Mucosa of gallbladder (tissue), 1 donor: ENCODE data around the gene OVOL3. TPM values are rescaled to one million over a fixed set of nuclear protein-coding genes. Genes with fewer than 3 reads are reported as not detected.
"Not testable (repeated sequence)": the region's sequence is repeated elsewhere in the genome, so short reads cannot be mapped to it uniquely, and the experiment has no call there.

ENCODE experiments used
- DNase-seq: peaks from one replicate; pipeline ENCODE4 v3.0.0-alpha.2; 2020; ENCODE audit warnings: low spot score
- total RNA-seq: library from RNA; stranded (reverse); gene quantifications from one replicate; pipeline ENCODE4 v1.2.1, GENCODE V29; 2021
- donor health status: DM: no; HTN: no; CAD: no.

The OVOL3 gene
- total RNA-seq, 1 donor from 2014 or later, result not detected

DNA sequence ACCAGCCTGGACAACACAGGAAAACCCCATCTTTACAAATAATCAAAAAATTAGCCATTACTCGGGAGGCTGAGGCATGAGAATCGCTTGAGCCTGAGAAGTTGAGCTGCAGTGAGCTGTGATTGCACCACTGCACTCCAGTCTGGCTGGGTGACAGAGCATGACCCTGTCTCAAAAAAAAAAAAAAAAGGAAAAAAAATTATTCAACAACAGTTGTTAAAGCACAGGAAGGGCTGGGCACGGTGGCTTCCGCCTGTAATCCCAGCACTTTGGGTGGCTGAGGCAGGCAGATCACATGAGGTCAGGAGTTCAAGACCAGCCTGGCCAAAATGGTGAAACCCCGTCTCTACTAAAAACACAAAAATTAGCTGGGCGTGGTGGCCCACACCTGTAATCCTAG is 20.3 kb downstream of the OVOL3 start:
- not testable (repeated sequence) for DNase-seq

- DNase-seq, result not testable (repeated sequence)
Observed at GRCh38 chr19:36134867-36135266, 23.9 kb downstream of the OVOL3 start.

DNA sequence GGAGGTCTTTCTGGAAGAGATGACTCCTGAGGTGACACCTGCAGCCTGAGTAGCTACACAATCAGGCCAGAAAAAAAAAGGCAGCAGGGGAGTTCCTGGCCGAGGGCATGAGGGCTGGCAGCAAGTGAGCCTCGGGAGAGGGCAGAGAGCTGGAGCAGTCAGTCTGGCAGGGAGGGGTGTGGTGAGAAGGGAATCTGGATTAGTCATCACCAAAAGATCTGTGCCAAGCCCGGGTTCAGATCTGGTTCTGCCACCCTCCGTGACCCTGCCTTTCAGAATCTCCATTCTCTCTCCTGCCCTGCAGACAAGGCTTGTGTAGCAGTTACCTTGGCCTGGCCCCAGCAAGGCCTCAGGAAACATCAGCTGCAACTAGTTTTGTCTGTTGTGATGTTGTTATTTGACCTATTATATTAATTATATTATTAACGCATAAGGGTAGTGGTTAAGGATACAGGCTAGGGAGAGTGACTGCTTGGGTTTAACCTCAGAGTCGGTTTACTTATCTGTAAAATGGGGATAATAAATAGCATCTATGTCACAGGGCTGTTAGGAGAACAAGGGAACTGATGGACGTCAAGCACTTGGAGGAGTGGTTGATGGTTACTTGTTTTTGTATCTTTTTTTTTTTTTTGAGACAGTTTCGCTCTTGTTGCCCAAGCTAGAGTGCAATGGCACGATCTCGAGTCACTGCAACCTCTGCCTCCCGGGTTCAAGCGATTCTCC is 26.2 kb downstream of the OVOL3 start:
- DNase-seq, result peak; percentile 88

- no peak for DNase-seq
Observed at GRCh38 chr19:36139120-36139472, 28.2 kb downstream of the OVOL3 start.

GRCh38 chr19:36139473-36140303 is 28.7 kb downstream of the OVOL3 start, which contains the start of gene CAPNS1:
TSS of gene CAPNS1 (plus strand) at chr19:36140066. CDS start at chr19:36141012, 946 bp downstream.
- peak; percentile 98 for DNase-seq

- peak; percentile 32 for DNase-seq
Observed at GRCh38 chr19:36140304-36141038, 29.5 kb downstream of the OVOL3 start.

DNA sequence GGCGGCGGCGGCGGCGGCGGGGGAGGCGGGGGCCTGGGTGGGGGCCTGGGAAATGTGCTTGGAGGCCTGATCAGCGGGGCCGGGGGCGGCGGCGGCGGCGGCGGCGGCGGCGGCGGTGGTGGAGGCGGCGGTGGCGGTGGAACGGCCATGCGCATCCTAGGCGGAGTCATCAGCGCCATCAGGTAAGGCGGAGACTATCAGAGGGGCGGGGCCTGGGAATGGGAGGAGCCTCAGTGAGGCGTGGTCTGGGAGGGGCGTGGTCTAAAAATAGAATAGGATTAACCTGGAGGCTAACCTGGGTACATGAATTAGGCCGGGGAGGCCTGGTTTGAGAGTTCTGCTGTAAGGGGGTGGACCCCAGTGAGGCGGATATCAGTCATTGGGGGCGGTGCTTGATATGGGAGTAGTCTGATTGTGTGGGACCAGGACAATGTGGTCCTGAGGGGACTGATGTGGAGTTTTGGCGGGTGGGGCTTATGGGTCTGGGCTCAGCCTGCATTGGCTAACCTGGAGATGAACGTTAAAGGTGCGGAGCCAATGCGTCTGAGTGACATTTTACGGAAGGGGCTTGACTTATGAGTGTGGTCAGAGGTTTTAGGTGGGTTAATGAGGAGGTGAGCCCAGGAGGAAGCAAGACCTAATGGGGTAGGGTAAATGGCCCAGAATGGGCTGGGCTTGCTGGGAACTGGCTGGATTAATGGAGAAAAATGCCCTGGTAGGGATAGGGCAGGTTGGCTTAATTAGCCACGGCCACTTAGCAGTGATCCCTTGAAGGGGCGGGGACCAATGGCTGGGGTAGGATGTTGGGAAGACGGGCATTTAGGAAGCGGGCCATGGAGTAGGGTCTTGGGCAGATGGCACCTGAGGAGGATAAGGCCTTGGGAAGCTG is 30.3 kb downstream of the OVOL3 start:
- peak; percentile 88 for DNase-seq

- no peak for DNase-seq
Observed at GRCh38 chr19:36142046-36142445, 31.1 kb downstream of the OVOL3 start.

DNA sequence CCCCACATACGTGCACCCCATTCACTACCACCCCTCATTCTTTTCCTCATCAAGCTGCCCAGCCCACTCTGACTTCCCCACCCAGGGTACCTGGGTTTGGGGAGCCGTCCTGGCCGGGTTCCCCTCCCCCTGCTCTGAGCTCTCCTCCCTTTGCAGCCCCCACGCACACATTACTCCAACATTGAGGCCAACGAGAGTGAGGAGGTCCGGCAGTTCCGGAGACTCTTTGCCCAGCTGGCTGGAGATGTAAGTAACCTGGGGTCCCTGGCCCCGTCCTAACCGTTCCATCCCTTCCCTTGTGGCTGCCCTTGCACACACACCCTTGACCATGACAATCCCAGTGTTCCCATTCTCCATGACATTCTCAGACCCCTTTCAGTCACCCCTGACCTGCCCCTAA is 31.6 kb downstream of the OVOL3 start:
- no peak for DNase-seq

DNA sequence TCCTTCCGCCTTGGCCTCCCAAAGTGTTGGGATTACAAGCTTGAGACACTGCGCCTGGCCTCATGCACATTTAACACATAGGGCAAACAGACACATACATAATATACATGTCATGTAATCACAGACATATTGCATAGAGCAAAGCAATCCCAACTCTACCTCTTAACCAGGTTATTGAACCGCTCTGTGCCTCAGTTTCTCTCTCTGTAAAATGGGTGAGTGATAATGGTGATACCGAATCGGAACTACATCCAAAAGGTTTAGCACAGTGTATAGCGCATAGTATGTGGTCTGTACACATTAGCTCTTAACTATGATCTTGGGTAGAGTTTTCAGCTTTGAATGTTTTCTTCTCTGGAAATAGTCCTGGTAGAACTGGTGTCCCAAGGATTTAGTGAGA is 33.7 kb downstream of the OVOL3 start:
- DNase-seq, result no peak

DNA sequence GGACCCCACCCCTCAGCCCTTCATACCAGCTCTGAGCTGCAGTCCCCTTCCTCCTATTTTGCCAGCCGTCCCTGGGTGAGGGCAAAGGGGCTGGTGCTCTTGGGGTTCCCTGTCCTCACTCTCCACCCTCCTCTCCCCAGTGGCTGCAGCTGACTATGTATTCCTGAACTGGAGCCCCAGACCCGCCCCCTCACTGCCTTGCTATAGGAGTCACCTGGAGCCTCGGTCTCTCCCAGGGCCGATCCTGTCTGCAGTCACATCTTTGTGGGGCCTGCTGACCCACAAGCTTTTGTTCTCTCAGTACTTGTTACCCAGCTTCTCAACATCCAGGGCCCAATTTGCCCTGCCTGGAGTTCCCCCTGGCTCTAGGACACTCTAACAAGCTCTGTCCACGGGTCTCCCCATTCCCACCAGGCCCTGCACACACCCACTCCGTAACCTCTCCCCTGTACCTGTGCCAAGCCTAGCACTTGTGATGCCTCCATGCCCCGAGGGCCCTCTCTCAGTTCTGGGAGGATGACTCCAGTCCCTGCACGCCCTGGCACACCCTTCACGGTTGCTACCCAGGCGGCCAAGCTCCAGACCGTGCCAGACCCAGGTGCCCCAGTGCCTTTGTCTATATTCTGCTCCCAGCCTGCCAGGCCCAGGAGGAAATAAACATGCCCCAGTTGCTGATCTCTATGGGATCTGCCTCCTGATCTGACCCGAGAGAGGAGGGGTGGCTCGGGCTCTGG is 38.9 kb downstream of the OVOL3 start:
- no peak for DNase-seq

DNA sequence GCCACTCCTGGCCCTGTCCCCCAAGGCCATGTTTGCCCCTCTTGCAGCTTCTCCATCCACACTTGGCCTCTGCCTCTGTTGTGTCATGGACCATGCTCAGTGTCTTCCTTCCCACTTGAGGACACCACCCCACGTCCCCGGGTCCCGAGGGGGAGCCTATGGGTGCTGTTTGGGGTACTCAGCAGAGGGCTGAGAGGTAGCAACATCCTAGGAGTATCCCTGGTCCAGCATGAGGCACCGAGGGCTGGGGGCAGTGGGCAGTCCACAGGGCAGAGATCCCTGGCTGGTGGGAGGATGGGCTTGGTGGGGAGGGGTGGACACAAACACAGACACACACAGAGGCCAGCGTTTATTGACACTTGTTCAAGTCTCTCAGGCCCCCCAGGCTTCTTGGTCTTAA is 39.6 kb downstream of the OVOL3 start:
- DNase-seq, result no peak

DNA sequence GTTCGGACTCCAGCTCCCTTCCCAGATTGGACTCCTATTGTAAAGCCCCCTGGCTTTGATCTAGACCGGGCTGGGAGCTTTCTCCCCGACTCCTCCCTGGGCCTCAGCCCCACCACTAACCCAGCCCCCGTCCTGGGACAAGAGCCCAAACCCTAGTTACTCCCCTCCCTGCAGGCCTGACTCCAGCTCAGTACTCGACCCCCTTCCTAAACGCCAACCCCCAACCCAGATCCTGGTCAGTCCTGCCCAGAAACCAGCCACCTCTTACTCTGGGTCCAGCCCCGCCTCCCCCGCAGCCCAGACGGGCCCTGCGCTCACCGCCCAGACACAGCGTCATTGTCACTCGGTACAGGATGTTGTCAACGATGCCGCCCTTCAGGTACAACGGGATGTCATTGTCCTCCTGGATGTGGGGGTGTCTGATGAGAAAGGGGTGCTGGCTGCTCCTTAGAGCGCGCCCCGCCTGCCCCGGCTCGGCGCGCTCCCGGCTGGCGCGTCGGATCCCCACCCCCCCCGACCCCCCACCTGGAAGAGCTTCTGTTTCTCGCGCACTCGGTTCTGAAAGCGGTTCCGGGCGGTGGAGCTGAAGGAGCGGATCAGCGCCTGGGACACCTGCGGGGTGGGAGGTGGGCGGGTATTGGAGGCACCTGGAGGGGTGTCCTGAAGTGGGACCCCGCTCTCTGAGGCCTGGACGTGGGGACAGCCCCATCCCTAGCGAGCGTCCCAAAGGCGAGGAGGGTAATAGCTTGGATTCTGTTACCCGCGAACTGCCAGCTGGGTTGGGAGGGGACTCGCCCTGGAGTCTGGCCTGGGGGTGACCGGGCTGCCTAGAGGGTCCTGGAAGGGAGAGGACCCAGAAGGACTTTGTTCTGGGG is 40.4 kb downstream of the OVOL3 start:
- no peak for DNase-seq

DNA sequence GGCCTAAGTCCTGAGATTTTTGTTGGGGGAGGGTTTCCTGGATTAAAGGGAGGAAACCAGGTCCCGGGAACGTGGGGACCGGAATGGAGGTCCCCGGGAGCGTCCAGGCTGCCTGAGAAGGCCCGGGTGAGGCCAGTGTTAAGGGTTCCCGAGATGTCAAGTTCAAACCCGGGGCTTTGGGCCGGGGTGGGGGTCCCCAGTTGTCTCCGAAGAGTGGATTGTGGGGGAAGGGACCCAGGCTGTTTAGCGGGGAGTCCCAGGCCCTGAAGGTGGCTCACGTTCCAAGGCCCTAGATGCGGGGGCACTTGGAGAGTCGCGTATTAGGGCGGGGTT is 41.0 kb downstream of the OVOL3 start:
- no peak for DNase-seq

DNA sequence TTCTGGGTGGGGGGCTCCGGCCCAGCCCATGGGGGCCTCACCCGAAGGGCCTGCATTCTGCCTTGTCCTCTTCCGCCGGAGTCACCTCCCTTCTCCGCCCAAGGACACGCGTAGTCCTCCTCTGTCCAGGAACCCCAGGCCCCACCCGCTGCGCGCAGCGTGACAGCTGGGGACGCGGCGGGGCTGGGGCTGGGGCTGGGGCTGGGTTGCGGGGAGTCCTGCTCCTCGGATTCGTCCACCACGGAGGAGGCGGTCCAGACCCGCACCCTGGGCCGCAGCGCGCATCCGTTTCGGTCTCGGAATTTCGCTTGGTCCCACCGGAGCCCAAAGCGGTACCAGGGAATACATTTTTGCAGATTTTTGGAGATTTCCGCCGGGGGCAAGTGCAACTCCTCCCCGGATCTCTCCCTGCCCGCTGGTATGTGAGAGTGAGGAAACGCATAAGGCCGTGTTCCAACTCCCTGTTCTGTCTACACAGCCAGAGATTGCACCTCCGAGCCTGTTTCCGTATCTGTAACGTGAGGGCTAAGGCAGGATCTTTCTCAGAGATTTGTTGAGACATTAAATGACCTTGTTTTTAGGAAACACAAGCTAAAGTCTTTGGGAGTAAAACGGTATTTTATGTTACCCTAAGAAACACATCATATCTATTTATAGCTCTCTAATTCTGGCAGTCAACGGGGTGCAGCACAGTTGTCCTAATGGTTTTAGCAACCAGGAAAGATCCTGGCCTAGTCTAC is 41.6 kb downstream of the OVOL3 start, which contains the start of gene COX7A1:
Gene COX7A1 (minus strand): TSS at position 96 of the 740 bp plus-strand sequence. CDS start 40 bp downstream, at position 56.
- DNase-seq, result no peak

DNA sequence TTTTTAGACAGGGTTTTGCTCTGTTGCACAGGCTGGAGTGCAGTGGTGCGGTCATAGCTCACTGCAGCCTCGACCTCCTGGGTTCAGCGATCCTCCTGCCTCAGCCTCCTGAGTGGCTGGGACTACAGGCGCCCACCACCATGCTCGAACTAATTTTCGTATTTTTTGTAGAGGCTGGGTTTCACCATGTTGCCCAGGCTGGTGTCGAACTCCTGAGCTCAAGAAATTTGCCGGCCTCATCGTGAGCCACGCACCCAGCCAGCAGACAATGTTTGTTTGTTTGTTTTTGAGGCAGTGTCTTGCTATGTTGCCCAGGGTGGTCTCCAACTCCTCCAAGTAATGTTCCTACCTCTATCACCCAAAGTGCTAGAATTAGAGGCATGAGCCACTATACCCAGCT is 42.2 kb downstream of the OVOL3 start:
- DNase-seq, result no peak

DNA sequence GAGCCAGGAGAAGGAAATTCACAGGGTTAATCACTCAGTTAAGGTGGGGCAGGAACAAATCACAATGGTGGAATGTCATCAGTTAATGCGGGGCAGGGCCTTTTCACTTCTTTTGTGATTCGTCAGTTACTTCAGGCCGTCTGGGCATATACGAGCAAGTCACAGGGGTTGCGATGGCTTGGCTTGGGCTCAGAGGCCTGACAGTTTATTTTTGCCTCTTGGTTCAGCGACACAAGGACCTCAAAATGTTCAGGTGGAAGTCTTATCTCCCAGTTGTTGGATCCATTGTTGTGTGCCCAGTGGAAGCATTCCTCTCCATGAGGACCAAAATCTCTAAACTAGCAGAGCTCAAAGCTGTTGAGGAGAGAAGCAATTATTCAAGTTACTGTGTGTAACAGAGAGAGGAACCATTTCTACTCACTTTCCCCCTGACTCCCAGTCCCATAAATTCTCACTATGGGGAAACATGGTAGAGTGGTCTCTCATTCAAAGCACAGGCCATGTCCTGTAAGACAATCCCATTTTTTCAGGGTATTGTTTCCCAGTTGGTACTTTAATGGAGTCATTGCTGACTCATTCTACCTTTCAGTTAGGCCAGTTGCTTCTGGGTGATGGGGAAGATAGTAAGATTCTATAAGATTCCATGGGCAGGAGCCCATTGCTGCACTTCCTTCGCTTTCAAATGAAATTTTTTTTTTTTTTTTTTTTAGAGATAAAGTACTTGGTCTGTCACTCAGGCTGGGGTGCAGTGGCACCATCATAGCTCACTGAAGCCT is 50.1 kb downstream of the OVOL3 start:
- DNase-seq, result no peak
